A549 treated with AZD9567 at 1 μM for 4 hours (cell line): ENCODE measurements around the gene ZNF804B. TPM values are rescaled to one million over a fixed set of nuclear protein-coding genes. Genes with fewer than 3 reads are reported as not detected.

ENCODE experiments used
- total RNA-seq: library from RNA; stranded (reverse); fragments of 200-300 nt; extraction: Qiagen RNA extraction; gene quantifications from 5 replicates; pipeline ENCODE4 v1.2.3, GENCODE V29; 2022; ENCODE audit not compliant: insufficient read depth

The ZNF804B gene
- total RNA-seq: not detected in 5 replicates

DNA sequence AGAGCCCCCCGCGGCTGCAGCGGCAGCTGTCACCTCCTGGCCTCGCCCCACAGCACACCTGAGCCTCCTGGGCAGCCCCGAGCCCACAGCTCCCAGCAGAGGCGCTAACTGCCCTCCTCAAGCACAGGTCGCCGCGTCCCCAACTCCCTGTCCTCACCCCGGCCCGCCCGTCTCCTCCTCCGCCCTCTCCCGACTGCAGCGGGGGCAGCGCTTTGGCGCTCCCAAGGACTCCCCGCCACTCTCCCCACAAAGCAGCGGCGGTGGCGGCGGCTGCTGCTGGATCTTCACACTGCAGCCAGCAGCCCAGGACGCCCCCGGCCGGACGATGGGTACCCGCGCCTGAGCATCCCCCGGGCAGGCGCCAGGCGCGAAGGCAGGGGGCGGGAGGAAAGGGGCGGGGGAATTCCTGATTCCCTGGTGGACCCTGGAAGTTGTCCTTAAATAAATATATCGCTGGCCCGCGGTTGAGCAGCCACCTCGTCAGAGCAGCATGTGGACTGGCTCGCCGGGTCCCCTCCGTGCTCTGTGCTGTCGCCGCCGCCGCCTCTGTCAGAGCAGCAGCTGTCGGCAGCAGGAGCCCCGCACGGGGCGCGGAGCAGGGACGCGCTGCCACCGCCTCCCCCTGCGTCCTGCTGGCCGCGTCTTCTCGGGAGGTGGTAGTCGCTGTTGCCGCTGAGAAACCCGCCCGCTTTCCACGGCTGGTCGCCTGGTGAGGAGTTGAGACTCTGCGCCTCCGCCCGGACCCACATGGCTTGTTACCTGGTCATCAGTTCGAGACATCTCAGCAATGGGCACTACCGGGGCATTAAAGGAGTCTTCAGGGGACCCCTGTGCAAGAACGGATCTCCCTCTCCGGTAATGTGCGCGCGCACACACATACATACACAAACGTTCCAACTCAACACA is at the start of gene ZNF804B:
TSS of gene ZNF804B (plus strand) at position 471 of the 906 bp plus-strand sequence. CDS start at position 748, 277 bp downstream.

GRCh38 chr7:88795553-88795952 is 36.1 kb downstream of the ZNF804B start, which contains the start of gene TEX47:
Gene TEX47 (minus strand): TSS chr7:88795737. CDS start chr7:88794942, 795 bp downstream.

Other genes with a start within 250 kb of the ZNF804B start
- gene TEX47, start 36.0 kb downstream of the ZNF804B start, total RNA-seq: not detected in 5 replicates